Type B pancreatic cell (in vitro differentiated cells): ENCODE measurements around the gene KRT77. TPM values are rescaled to one million over a fixed set of nuclear protein-coding genes. Genes with fewer than 3 reads are reported as not detected.
"Not testable (repeated sequence)": the region's sequence is repeated elsewhere in the genome, so short reads cannot be mapped to it uniquely, and the experiment has no call there.

ENCODE experiments used
- DNase-seq: peaks from one replicate; pipeline ENCODE4 v3.0.0; 2021; ENCODE audit warnings: mixed read lengths; ENCODE audit not compliant: unreplicated experiment; ENCODE audit errors: extremely low spot score
- H3K27ac Mint-ChIP-seq: 2 replicates; pipeline ENCODE4 v1.8.0; 2021; ENCODE audit warnings: mild to moderate bottlenecking, mixed read lengths
- H3K27me3 Mint-ChIP-seq: 2 replicates; pipeline ENCODE4 v1.8.0; 2021; ENCODE audit warnings: mixed read lengths
- H3K36me3 Mint-ChIP-seq: 2 replicates; pipeline ENCODE4 v1.8.0; 2021; ENCODE audit warnings: mixed read lengths
- H3K4me1 Mint-ChIP-seq: one replicate; pipeline ENCODE4 v1.8.0; 2021; ENCODE audit warnings: mixed read lengths; ENCODE audit not compliant: unreplicated experiment
- H3K4me3 Mint-ChIP-seq: 2 replicates; pipeline ENCODE4 v1.8.0; 2021; ENCODE audit warnings: mild to moderate bottlenecking, mixed read lengths
- H3K9me3 Mint-ChIP-seq: 2 replicates; pipeline ENCODE4 v1.8.0; 2021; ENCODE audit warnings: mixed read lengths
- CTCF ChIP-seq: fragments of 200-600 bp; sonication (generic); conservative IDR thresholded peaks from 2 replicates; pipeline ENCODE4 v1.5.0; 2021; ENCODE audit warnings: antibody characterized with exemption, mild to moderate bottlenecking
- total RNA-seq: library from RNA; stranded (reverse); gene quantifications from 2 replicates; pipeline ENCODE4 v1.2.1, GENCODE V29; 2021; ENCODE audit warnings: low replicate concordance

The KRT77 gene
- total RNA-seq, 1 donor from 2014 or later = 0.27 TPM

- H3K36me3 Mint-ChIP-seq = no peaks in the 10 kb centered on the region
- H3K4me3 Mint-ChIP-seq = no peak overlapping the region
- no peak for DNase-seq
- H3K27me3 Mint-ChIP-seq = peaks cover 15% of the 10 kb centered on the region
- H3K9me3 Mint-ChIP-seq = no peaks in the 10 kb centered on the region
- no peak overlapping the region for H3K27ac Mint-ChIP-seq
- H3K4me1 Mint-ChIP-seq = no peaks in the 10 kb centered on the region
- TF ChIP-seq CTCF = no peak
Observed at GRCh38 chr12:52673217-52673616, 30.1 kb downstream of the KRT77 start.

GRCh38 chr12:52672321-52672933 is 30.9 kb downstream of the KRT77 start:
- H3K9me3 Mint-ChIP-seq = no peaks in the 10 kb centered on the region
- no peak for TF ChIP-seq CTCF

GRCh38 chr12:52670961-52671360 is 32.4 kb downstream of the KRT77 start:
- no peaks in the 10 kb centered on the region for H3K4me1 Mint-ChIP-seq

More at GRCh38 chr12:52672321-52672933, 30.9 kb downstream of the KRT77 start:
- no peak overlapping the region for H3K27ac Mint-ChIP-seq
- DNase-seq = no peak
- H3K4me1 Mint-ChIP-seq = no peaks in the 10 kb centered on the region
- no peaks in the 10 kb centered on the region for H3K36me3 Mint-ChIP-seq
- no peak overlapping the region for H3K4me3 Mint-ChIP-seq
- peaks cover 15% of the 10 kb centered on the region for H3K27me3 Mint-ChIP-seq

GRCh38 chr12:52670506-52670905 is 32.8 kb downstream of the KRT77 start:
- Mint-ChIP-seq H3K27ac (no peak overlapping the region), H3K4me3 (no peak overlapping the region), H3K4me1 (no peaks in the 10 kb centered on the region)

More at GRCh38 chr12:52670961-52671360, 32.4 kb downstream of the KRT77 start:
- Mint-ChIP-seq H3K4me3 (no peak overlapping the region), H3K9me3 (no peaks in the 10 kb centered on the region), H3K36me3 (no peaks in the 10 kb centered on the region), H3K27ac (no peak overlapping the region), H3K27me3 (peaks cover 23% of the 10 kb centered on the region)
- no peak for TF ChIP-seq CTCF
- DNase-seq = no peak

GRCh38 chr12:52669941-52670340 is 33.4 kb downstream of the KRT77 start:
- Mint-ChIP-seq H3K27ac (peak overlapping the region; percentile 71), H3K27me3 (peaks cover 27% of the 10 kb centered on the region)
- not testable (repeated sequence) for H3K4me1 Mint-ChIP-seq

More at GRCh38 chr12:52670506-52670905, 32.8 kb downstream of the KRT77 start:
- Mint-ChIP-seq H3K9me3 (no peaks in the 10 kb centered on the region), H3K27me3 (peaks cover 23% of the 10 kb centered on the region), H3K36me3 (no peaks in the 10 kb centered on the region)
- no peak for TF ChIP-seq CTCF
- no peak for DNase-seq

GRCh38 chr12:52669426-52669825 is 33.9 kb downstream of the KRT77 start:
- H3K9me3 Mint-ChIP-seq = no peaks in the 10 kb centered on the region
- DNase-seq = no peak
- no peak for TF ChIP-seq CTCF
- H3K27ac Mint-ChIP-seq = peak overlapping the region; percentile 71
- H3K36me3 Mint-ChIP-seq = no peaks in the 10 kb centered on the region
- no peak overlapping the region for H3K4me3 Mint-ChIP-seq
- peaks cover 22% of the 10 kb centered on the region for H3K27me3 Mint-ChIP-seq
- no peaks in the 10 kb centered on the region for H3K4me1 Mint-ChIP-seq

More at GRCh38 chr12:52669941-52670340, 33.4 kb downstream of the KRT77 start:
- not testable (repeated sequence) for H3K36me3 Mint-ChIP-seq, H3K9me3 Mint-ChIP-seq, H3K4me3 Mint-ChIP-seq, DNase-seq
